Neuronal stem cell (in vitro differentiated cells): ENCODE results near the gene VPS37B.

Experiments
- DNase-seq: peaks from one replicate; pipeline ENCODE4 v3.0.0-alpha.2; 2013; ENCODE audit warnings: low spot score
- H2AFZ ChIP-seq: one replicate; pipeline ENCODE4 v1.6.1; 2013; ENCODE audit warnings: mild to moderate bottlenecking, low read length, inconsistent platforms
- H2AK5ac ChIP-seq: 2 replicates; pipeline ENCODE4 v1.6.1; 2013; ENCODE audit warnings: low read depth, mild to moderate bottlenecking, inconsistent platforms, low read length, moderate library complexity, mixed read lengths
- H2BK120ac ChIP-seq: 2 replicates; pipeline ENCODE4 v1.6.1; 2013; ENCODE audit warnings: low read depth, mild to moderate bottlenecking, inconsistent platforms, low read length, moderate library complexity, mixed read lengths
- H2BK12ac ChIP-seq: one replicate; pipeline ENCODE4 v1.6.1; 2013; ENCODE audit warnings: low read length, inconsistent platforms
- H2BK15ac ChIP-seq: 2 replicates; pipeline ENCODE4 v1.6.1; 2013; ENCODE audit warnings: mild to moderate bottlenecking, low read length, inconsistent platforms, mixed read lengths
- H2BK5ac ChIP-seq: one replicate; pipeline ENCODE4 v1.6.1; 2013; ENCODE audit warnings: inconsistent platforms, mild to moderate bottlenecking, low read length, moderate library complexity
- H3K14ac ChIP-seq: one replicate; pipeline ENCODE4 v1.6.1; 2013; ENCODE audit warnings: low read length, inconsistent platforms
- H3K18ac ChIP-seq: 2 replicates; pipeline ENCODE4 v1.6.1; 2013; ENCODE audit warnings: low read length, inconsistent platforms
- H3K23ac ChIP-seq: 2 replicates; pipeline ENCODE4 v1.6.1; 2013; ENCODE audit warnings: low read depth, mild to moderate bottlenecking, mixed read lengths, low read length, inconsistent platforms; ENCODE audit not compliant: poor library complexity
- H3K27ac ChIP-seq: replicated peaks from 3 replicates; pipeline ENCODE4 v1.5.1; 2013; ENCODE audit warnings: low read length, inconsistent platforms
- H3K27me3 ChIP-seq, 3 experiments: 2 replicates each; pipeline ENCODE4 v1.6.1; 2013; ENCODE audit warnings: low read length in 3 of 3, mild to moderate bottlenecking in 2 of 3, inconsistent platforms in 1 of 3, low read depth in 1 of 3, mixed read lengths in 1 of 3, moderate library complexity in 1 of 3; ENCODE audit not compliant: control insufficient read depth in 3 of 3, insufficient read depth in 3 of 3
- H3K36me3 ChIP-seq, 2 donors: replicated peaks in 1 of 2; 2 replicates each; pipeline ENCODE4 v1.6.1; 2013; ENCODE audit warnings: low read length in 2 of 2; ENCODE audit not compliant: control insufficient read depth in 2 of 2, insufficient read depth in 2 of 2
- H3K4ac ChIP-seq: 2 replicates; pipeline ENCODE4 v1.6.1; 2013; ENCODE audit warnings: inconsistent platforms, mild to moderate bottlenecking, low read length, moderate library complexity
- H3K4me1 ChIP-seq, 2 donors: 1 replicate in 1 of 2; 2 replicates in 1 of 2; pipeline ENCODE4 v1.6.1; 2013; ENCODE audit warnings: low read length in 2 of 2, low read depth in 1 of 2; ENCODE audit not compliant: control insufficient read depth in 2 of 2, insufficient read depth in 1 of 2
- H3K4me2 ChIP-seq: one replicate; pipeline ENCODE4 v1.6.1; 2013; ENCODE audit warnings: mild to moderate bottlenecking, low read length, inconsistent platforms; ENCODE audit not compliant: insufficient read depth, poor library complexity, severe bottlenecking
- H3K4me3 ChIP-seq, 2 donors: 2 replicates each; pipeline ENCODE4 v1.5.1; 2013; ENCODE audit warnings: low read length in 2 of 2, mild to moderate bottlenecking in 2 of 2, inconsistent platforms in 1 of 2, moderate library complexity in 1 of 2
- H3K79me1 ChIP-seq: one replicate; pipeline ENCODE4 v1.6.1; 2013; ENCODE audit warnings: low read depth, mild to moderate bottlenecking, inconsistent platforms, low read length, moderate library complexity
- H3K9ac ChIP-seq: one replicate; pipeline ENCODE4 v1.6.1; 2013; ENCODE audit warnings: mild to moderate bottlenecking, low read depth, low read length, inconsistent platforms; ENCODE audit not compliant: poor library complexity
- H3K9me3 ChIP-seq, 2 donors: replicated peaks in 1 of 2; 2 replicates each; pipeline versions ENCODE3 to v1.6.1; 2013; ENCODE audit warnings: low read length in 2 of 2, mild to moderate bottlenecking in 2 of 2, inconsistent platforms in 1 of 2, low read depth in 1 of 2, mixed read lengths in 1 of 2, moderate library complexity in 1 of 2; ENCODE audit not compliant: control insufficient read depth in 2 of 2, insufficient read depth in 1 of 2
- H4K8ac ChIP-seq: one replicate; pipeline ENCODE4 v1.6.1; 2013; ENCODE audit warnings: low read depth, mild to moderate bottlenecking, inconsistent platforms, low read length, moderate library complexity
- H4K91ac ChIP-seq: one replicate; pipeline ENCODE4 v1.6.1; 2013; ENCODE audit warnings: low read length, low read depth, mild to moderate bottlenecking, inconsistent platforms; ENCODE audit not compliant: poor library complexity
- WGBS, 2 donors: extraction: QIAGEN DNeasy Blood & Tissue Kit; methylation state at CpG; one replicate each; pipeline ENCODE4 v1.1.7; 2013; ENCODE audit warnings: missing lambda C conversion rate in 2 of 2, mixed read lengths in 1 of 2; ENCODE audit not compliant: insufficient read length in 2 of 2, insufficient replicate concordance in 1 of 2; ENCODE audit errors: extremely low coverage in 2 of 2; 5-methylcytosine and 5-hydroxymethylcytosine counted together

The VPS37B gene

DNA sequence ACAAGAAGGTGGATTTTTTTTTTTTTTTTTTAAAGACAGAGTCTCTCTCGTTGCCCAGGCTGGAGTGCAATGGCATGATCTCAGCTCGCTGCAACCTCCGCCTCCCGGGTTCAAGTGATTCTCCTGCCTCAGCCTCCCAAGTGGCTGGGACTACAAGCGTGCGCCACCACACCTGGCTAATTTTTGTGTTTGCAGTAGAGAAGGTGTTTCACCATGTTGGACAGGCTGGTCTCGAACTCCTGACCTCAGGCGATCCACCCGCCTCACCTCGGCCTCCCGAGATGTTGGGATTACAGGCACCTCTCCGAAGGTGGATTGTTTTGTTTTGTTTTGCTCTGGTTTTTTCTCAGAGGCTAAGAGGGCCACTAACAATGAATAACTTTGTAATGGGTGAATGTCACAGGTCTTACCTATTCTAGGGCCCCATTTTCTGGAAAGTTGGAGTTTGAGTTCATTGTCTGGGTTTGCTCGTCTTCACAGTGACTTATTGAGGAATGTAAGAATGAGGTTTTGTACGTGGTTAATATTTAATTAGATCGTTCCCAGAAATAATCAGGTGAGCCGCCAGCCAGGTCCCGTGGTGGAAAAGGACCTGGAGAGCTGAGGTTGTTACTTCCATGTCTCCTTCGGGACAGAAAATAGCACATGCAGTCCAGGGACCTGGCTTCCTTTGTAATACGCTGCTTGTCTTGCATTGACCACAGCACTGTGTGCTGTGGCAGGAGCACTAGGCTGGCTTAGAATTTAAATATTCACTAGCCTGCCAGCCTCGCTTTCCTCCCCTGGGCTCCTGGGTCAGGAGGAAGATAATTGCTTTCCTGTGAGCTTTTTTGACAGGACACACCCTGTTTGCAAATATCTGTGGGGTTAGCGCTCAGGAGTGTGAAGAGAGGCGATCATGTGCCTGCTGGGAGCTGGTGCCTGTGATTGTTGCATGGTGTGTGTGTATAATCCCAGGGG, 58.3 kb downstream of the VPS37B start:
- no peak for DNase-seq
- Histone ChIP-seq H3K23ac (no peak overlapping the region), H3K9ac (no peak overlapping the region), H3K4me2 (no peak overlapping the region), H3K4me3 (no peak overlapping the region), H3K18ac (no peak overlapping the region), H2BK15ac (no peak overlapping the region), H3K9me3 (peaks cover 3 to 5% of the 10 kb centered on the region in 2 donors), H4K8ac (no peak overlapping the region), H3K14ac (no peak overlapping the region), H2BK120ac (no peak overlapping the region), H3K4me1 (peaks cover 7 to 33% of the 10 kb centered on the region in 2 donors), H3K36me3 (peaks cover 0 to 3% of the 10 kb centered on the region in 2 donors), H2BK12ac (no peak overlapping the region), H3K27ac (no peak overlapping the region), H2AFZ (no peak overlapping the region), H3K27me3 (peaks cover 0 to 15% (median 0%) of the 10 kb centered on the region in 3 experiments), H2AK5ac (no peak overlapping the region), H4K91ac (no peak overlapping the region), H2BK5ac (no peak overlapping the region), H3K79me1 (peaks cover 2% of the 10 kb centered on the region), H3K4ac (no peak overlapping the region)
- whole genome bisulfite sequencing, 2 donors: no CpG with 5 or more reads among the region's 22 CpGs

GRCh38 chr12:122836027-122836921, 59.6 kb downstream of the VPS37B start:
- no peak overlapping the region for H3K9ac ChIP-seq
- DNase-seq: no peak
- no CpG with 5 or more reads among the region's 42 CpGs for WGBS, 2 donors

GRCh38 chr12:122835750-122836026, 60.2 kb downstream of the VPS37B start:
- Histone ChIP-seq H3K79me1 (no peaks in the 10 kb centered on the region), H3K4me2 (peak overlapping the region; percentile 79), H3K9me3 (peaks cover 3 to 5% of the 10 kb centered on the region in 2 donors), H3K4ac (no peak overlapping the region), H2AK5ac (no peak overlapping the region), H3K18ac (peak overlapping the region; percentile 45), H4K91ac (no peak overlapping the region), H2BK12ac (no peak overlapping the region), H4K8ac (no peak overlapping the region), H3K27me3 (peaks cover 0 to 15% (median 0%) of the 10 kb centered on the region in 3 experiments), H3K14ac (no peak overlapping the region), H3K36me3 (peaks cover 0 to 3% of the 10 kb centered on the region in 2 donors), H3K23ac (no peak overlapping the region), H2AFZ (peak overlapping the region; percentile 75), H2BK120ac (no peak overlapping the region), H3K9ac (no peak overlapping the region), H3K4me3 (peak overlapping the region; percentile 71 to 90), H3K27ac (no peak overlapping the region), H3K4me1 (peaks cover 2 to 21% of the 10 kb centered on the region in 2 donors), H2BK15ac (no peak overlapping the region), H2BK5ac (no peak overlapping the region)
- no peak for DNase-seq
- WGBS, 2 donors: no CpG with 5 or more reads among the region's 43 CpGs

More at GRCh38 chr12:122836027-122836921, 59.6 kb downstream of the VPS37B start:
- Histone ChIP-seq H3K4ac (no peak overlapping the region), H3K23ac (no peak overlapping the region), H3K36me3 (peaks cover 0 to 3% of the 10 kb centered on the region in 2 donors), H2BK120ac (no peak overlapping the region), H4K91ac (no peak overlapping the region), H3K4me1 (peaks cover 4 to 21% of the 10 kb centered on the region in 2 donors), H4K8ac (no peak overlapping the region), H2BK5ac (no peak overlapping the region), H2BK15ac (no peak overlapping the region), H3K79me1 (no peaks in the 10 kb centered on the region), H2AFZ (peak overlapping the region; percentile 75), H3K18ac (peak overlapping the region; percentile 45), H3K4me3 (peak overlapping the region; percentile 71 to 90), H3K27me3 (peaks cover 0 to 15% (median 0%) of the 10 kb centered on the region in 3 experiments), H2AK5ac (no peak overlapping the region), H3K4me2 (peak overlapping the region; percentile 74), H3K27ac (no peak overlapping the region), H3K9me3 (peaks cover 3 to 5% of the 10 kb centered on the region in 2 donors), H2BK12ac (no peak overlapping the region), H3K14ac (no peak overlapping the region)
